HepG2 (cell line): ENCODE measurements around the gene RPS6KL1. TPM values are rescaled to one million over a fixed set of nuclear protein-coding genes. Genes with fewer than 3 reads are reported as not detected.

ENCODE experiments used
- ATAC-seq: fragments of 200-7000 bp; cut with Tn5 transposase; 3 replicates; pipeline ENCODE4 v1.9.1; 2020; ENCODE audit warnings: mild to moderate bottlenecking, moderate library complexity
- BruUV-seq: library from RNA; stranded (reverse); fragments of 400-500 nt; replicated peaks from 2 replicates; lab custom pipeline; 2021; lab: Mats Ljungman, UMichigan
- CTCF ChIA-PET: fragments of 300-600 bp; formaldehyde crosslinking; extraction: SDS; loops from one replicate; lab custom pipeline; 2021; ENCODE audit warnings: low total read pairs, inconsistent platforms, low intra/inter-chr PET ratio; lab: Yijun Ruan, JAX
- POLR2A ChIA-PET: fragments of 350-600 bp; sonication (Branson Sonifier 250); formaldehyde crosslinking; loops from one replicate; lab custom pipeline; 2020; ENCODE audit warnings: antibody characterized with exemption, inconsistent platforms; lab: Yijun Ruan, JAX
- DNase-seq: peaks from one replicate; pipeline ENCODE4 v3.0.0-alpha.2; 2015; ENCODE audit warnings: low spot score
- FAIRE-seq: peaks from 3 replicates; lab custom pipeline; 2011; peaks lifted over from hg19 to GRCh38; lab: Jason Lieb, UNC
- H2AFZ ChIP-seq: one replicate; pipeline ENCODE4 v1.6.1; 2011; ENCODE audit warnings: low read length, inconsistent platforms
- H3K27ac ChIP-seq: fragments of 300-600 bp; 3 replicates; pipeline ENCODE4 v1.8.0; 2011; ENCODE audit warnings: mixed run types, mild to moderate bottlenecking, mixed read lengths, low read length, inconsistent platforms; ENCODE audit not compliant: insufficient read depth; ENCODE audit errors: extremely low read length
- H3K27me3 ChIP-seq, 2 experiments: fragments of 200-600 bp in 1 of 2; 2 replicates in 1 of 2; 3 replicates in 1 of 2; pipeline versions ENCODE4 v1.6.0 to v1.8.0; 2011; ENCODE audit warnings: low read length in 2 of 2, mild to moderate bottlenecking in 2 of 2, moderate library complexity in 2 of 2, inconsistent platforms in 1 of 2; ENCODE audit not compliant: insufficient read depth in 2 of 2, control insufficient read depth in 1 of 2
- H3K36me3 ChIP-seq, 2 experiments: fragments of 200-600 bp in 1 of 2; replicated peaks in 1 of 2; 2 replicates in 1 of 2; 3 replicates in 1 of 2; pipeline versions ENCODE4 v1.5.1 to v1.8.0; 2011; ENCODE audit warnings: low read length in 2 of 2, inconsistent platforms in 1 of 2; ENCODE audit not compliant: insufficient read depth in 2 of 2, control insufficient read depth in 1 of 2
- H3K4me1 ChIP-seq: 2 replicates; pipeline ENCODE4 v1.5.1; 2012; ENCODE audit warnings: low read length, inconsistent platforms; ENCODE audit not compliant: insufficient read depth
- H3K4me2 ChIP-seq: 2 replicates; pipeline ENCODE4 v1.6.0; 2011; ENCODE audit warnings: low read depth, low read length, inconsistent platforms
- H3K4me3 ChIP-seq, 3 experiments: fragments of 200-600 bp in 1 of 3; sonication (generic), shearing (Covaris generic) in 1 of 3; replicated peaks in 1 of 3; 2 replicates each; pipeline ENCODE4 v1.5.1; 2011 to 2016; ENCODE audit warnings: low read length in 3 of 3, inconsistent platforms in 2 of 3, low read depth in 2 of 3, mild to moderate bottlenecking in 2 of 3, control low read depth in 1 of 3, mixed read lengths in 1 of 3; ENCODE audit not compliant: insufficient read depth in 1 of 3
- H3K79me2 ChIP-seq: one replicate; pipeline ENCODE4 v1.6.1; 2011; ENCODE audit warnings: low read length, inconsistent platforms; ENCODE audit not compliant: insufficient read depth
- H3K9ac ChIP-seq: 2 replicates; pipeline ENCODE4 v1.6.0; 2011; ENCODE audit warnings: mild to moderate bottlenecking, low read depth, low read length, inconsistent platforms; ENCODE audit not compliant: insufficient read depth
- H3K9me3 ChIP-seq: 2 replicates; pipeline ENCODE4 v1.5.1; 2012; ENCODE audit warnings: mild to moderate bottlenecking, low read length
- H4K20me1 ChIP-seq: 2 replicates; pipeline ENCODE4 v1.6.0; 2011; ENCODE audit warnings: inconsistent platforms, mild to moderate bottlenecking, low read length, moderate library complexity; ENCODE audit not compliant: insufficient read depth
- ARHGAP35 ChIP-seq: sonication (generic); formaldehyde crosslinking; IDR thresholded peaks from 2 replicates; pipeline ENCODE4 v1.9.0; 2022; ENCODE audit warnings: mild to moderate bottlenecking, inconsistent platforms, moderate library complexity, missing genetic modification reagents, borderline replicate concordance
- ETV6 ChIP-seq: sonication (generic); formaldehyde crosslinking; conservative IDR thresholded peaks from 2 replicates; pipeline ENCODE4 v1.4.0; 2020; ENCODE audit warnings: missing genetic modification reagents
- GRHL1 ChIP-seq: sonication (generic); formaldehyde crosslinking; conservative IDR thresholded peaks from 2 replicates; pipeline ENCODE4 v1.8.0; 2022; ENCODE audit warnings: missing genetic modification reagents
- MEIS2 ChIP-seq: sonication (generic); formaldehyde crosslinking; IDR thresholded peaks from 2 replicates; pipeline ENCODE4 v1.9.0; 2021; ENCODE audit warnings: mild to moderate bottlenecking, missing genetic modification reagents
- MTA1 ChIP-seq: sonication (generic); formaldehyde crosslinking; IDR thresholded peaks from 2 replicates; pipeline ENCODE4 v1.4.0; 2020; ENCODE audit warnings: missing genetic modification reagents, mild to moderate bottlenecking, borderline replicate concordance
- ZBTB7B ChIP-seq: sonication (generic); formaldehyde crosslinking; IDR thresholded peaks from 2 replicates; pipeline ENCODE4 v1.4.0; 2020; ENCODE audit warnings: missing genetic modification reagents
- ZNF143 ChIP-seq: sonication (generic); formaldehyde crosslinking; IDR thresholded peaks from 2 replicates; pipeline ENCODE4 v1.4.0; 2020; ENCODE audit warnings: missing genetic modification reagents
- ZNF260 ChIP-seq: sonication (generic); formaldehyde crosslinking; IDR thresholded peaks from 2 replicates; pipeline ENCODE4 v1.4.0; 2020; ENCODE audit warnings: missing genetic modification reagents, low read depth, mild to moderate bottlenecking, borderline replicate concordance
- WGBS: methylation state at CpG from one replicate; pipeline ENCODE4 v1.1.6; 2017; ENCODE audit warnings: low lambda C conversion rate; 5-methylcytosine and 5-hydroxymethylcytosine counted together
- in situ Hi-C: cut with HindIII; loops from 2 replicates; pipeline ENCODE4 v1.10.0; 2017; ENCODE audit warnings: low pct_unique_long_range_greater_than_20kb; ENCODE audit not compliant: extremely low pct_ligation_motif_present
- intact Hi-C: fragments of 100-400 bp; cut with micrococcal nuclease; formaldehyde crosslinking; loops from one replicate; pipeline ENCODE4 v1.10.0; 2022; ENCODE audit not compliant: unreplicated experiment
- polyA plus RNA-seq, 8 experiments: library from polyadenylated mRNA; depleted of rRNA in 3 of 8; stranded (reverse) in 7 of 8; unstranded in 1 of 8; fragments of >200 nt; fragmentation: Illumina TruSeq in 4 of 8; extraction: Trizol in 4 of 8; gene quantifications; 2 replicates each; pipeline versions ENCODE4 v1.2.1 to v1.2.3, GENCODE V29; 2011 to 2016; ENCODE audit warnings: low read depth in 4 of 8, missing spikeins in 1 of 8, mixed read lengths in 1 of 8; ENCODE audit not compliant: insufficient read depth in 1 of 8
- total RNA-seq, 5 experiments: library from RNA; depleted of rRNA; stranded (reverse); fragments of >200 nt; fragmentation: Illumina TruSeq; extraction: Trizol; gene quantifications; 2 replicates each; pipeline ENCODE4 v1.2.3, GENCODE V29; 2016; ENCODE audit warnings: low read depth in 1 of 5
- TF ChIP-seq, protein P1 (sequence below): sonication (generic); formaldehyde crosslinking; IDR thresholded peaks from 2 replicates; pipeline ENCODE4 v1.4.0; 2020; ENCODE audit warnings: missing genetic modification reagents

Gene RPS6KL1
- total and polyA plus RNA-seq, 2 of the 13 experiments (the other 11 are each of a cell fraction or from before 2014, with no cell fraction given), result 6.5 to 11.5 TPM

- no peak for TF ChIP-seq ZNF260 (CRISPR knock-in tag)
- TF ChIP-seq ZNF143 (CRISPR knock-in tag), result no peak
- no peak for TF ChIP-seq MEIS2 (CRISPR knock-in tag)
- TF ChIP-seq MTA1 (CRISPR knock-in tag), result no peak
- no peak for TF ChIP-seq ARHGAP35 (CRISPR knock-in tag)
- TF ChIP-seq, protein P1, sequence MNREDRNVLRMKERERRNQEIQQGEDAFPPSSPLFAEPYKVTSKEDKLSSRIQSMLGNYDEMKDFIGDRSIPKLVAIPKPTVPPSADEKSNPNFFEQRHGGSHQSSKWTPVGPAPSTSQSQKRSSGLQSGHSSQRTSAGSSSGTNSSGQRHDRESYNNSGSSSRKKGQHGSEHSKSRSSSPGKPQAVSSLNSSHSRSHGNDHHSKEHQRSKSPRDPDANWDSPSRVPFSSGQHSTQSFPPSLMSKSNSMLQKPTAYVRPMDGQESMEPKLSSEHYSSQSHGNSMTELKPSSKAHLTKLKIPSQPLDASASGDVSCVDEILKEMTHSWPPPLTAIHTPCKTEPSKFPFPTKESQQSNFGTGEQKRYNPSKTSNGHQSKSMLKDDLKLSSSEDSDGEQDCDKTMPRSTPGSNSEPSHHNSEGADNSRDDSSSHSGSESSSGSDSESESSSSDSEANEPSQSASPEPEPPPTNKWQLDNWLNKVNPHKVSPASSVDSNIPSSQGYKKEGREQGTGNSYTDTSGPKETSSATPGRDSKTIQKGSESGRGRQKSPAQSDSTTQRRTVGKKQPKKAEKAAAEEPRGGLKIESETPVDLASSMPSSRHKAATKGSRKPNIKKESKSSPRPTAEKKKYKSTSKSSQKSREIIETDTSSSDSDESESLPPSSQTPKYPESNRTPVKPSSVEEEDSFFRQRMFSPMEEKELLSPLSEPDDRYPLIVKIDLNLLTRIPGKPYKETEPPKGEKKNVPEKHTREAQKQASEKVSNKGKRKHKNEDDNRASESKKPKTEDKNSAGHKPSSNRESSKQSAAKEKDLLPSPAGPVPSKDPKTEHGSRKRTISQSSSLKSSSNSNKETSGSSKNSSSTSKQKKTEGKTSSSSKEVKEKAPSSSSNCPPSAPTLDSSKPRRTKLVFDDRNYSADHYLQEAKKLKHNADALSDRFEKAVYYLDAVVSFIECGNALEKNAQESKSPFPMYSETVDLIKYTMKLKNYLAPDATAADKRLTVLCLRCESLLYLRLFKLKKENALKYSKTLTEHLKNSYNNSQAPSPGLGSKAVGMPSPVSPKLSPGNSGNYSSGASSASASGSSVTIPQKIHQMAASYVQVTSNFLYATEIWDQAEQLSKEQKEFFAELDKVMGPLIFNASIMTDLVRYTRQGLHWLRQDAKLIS, result no peak
- no peak for TF ChIP-seq ETV6 (CRISPR knock-in tag)
- no peak for TF ChIP-seq GRHL1 (CRISPR knock-in tag)
- TF ChIP-seq ZBTB7B, result no peak
- ATAC-seq (no peak), DNase-seq (no peak), FAIRE-seq (no peak)
- WGBS, result 38% methylated on average over 8 of the region's 8 CpGs
- no peaks in the 10 kb centered on the region for H3K79me2 ChIP-seq
- BruUV-seq, result no TSS peak
- POLR2A ChIA-PET, result no interaction called here
- in situ Hi-C loops (no loop called here), intact Hi-C loops (no loop called here)
- H3K27me3 ChIP-seq, result peaks cover 3 to 32% of the 10 kb centered on the region in 2 experiments; a peak in 3 of 5 replicates
- no peak overlapping the region for H2AFZ ChIP-seq
- no peaks in the 10 kb centered on the region for H3K36me3 ChIP-seq
- H3K9me3 ChIP-seq, result no peaks in the 10 kb centered on the region
- no peak overlapping the region for H3K4me2 ChIP-seq
- CTCF ChIA-PET, result no interaction called here
- H4K20me1 ChIP-seq, result no peaks in the 10 kb centered on the region
- no peak overlapping the region for H3K9ac ChIP-seq
- no peak overlapping the region for H3K4me3 ChIP-seq
- H3K4me1 ChIP-seq, result peaks cover 25% of the 10 kb centered on the region; the same call in 1 of the 2 replicates
- no peak overlapping the region for H3K27ac ChIP-seq
Observed at GRCh38 chr14:74962493-74962892, 39.4 kb upstream of the RPS6KL1 start.
